Effector memory CD8-positive, alpha-beta T cell (primary cell): ENCODE data around the gene NCOA1.
A peak's percentile ranks its signal among the peaks of the same experiment; 100 is the strongest.

Experiments
- ATAC-seq: fragments of 150-1000 bp; cut with Tn5 transposase; replicated peaks from 2 replicates; pipeline ENCODE4 v1.10.0; 2021; ENCODE audit warnings: mild to moderate bottlenecking, moderate library complexity
- DNase-seq, 3 experiments: peaks; one replicate each; pipeline ENCODE4 v3.0.0; 2021
- H3K27ac Mint-ChIP-seq, 2 donors: one replicate each; pipeline ENCODE4 v1.8.0; 2022; ENCODE audit warnings: mild to moderate bottlenecking in 2 of 2, mixed read lengths in 2 of 2, moderate library complexity in 2 of 2
- H3K27me3 Mint-ChIP-seq, 2 donors: one replicate each; pipeline ENCODE4 v1.8.0; 2022; ENCODE audit warnings: mixed read lengths in 2 of 2
- H3K36me3 Mint-ChIP-seq: one replicate; pipeline ENCODE4 v1.8.0; 2022; ENCODE audit warnings: mild to moderate bottlenecking, moderate library complexity, mixed read lengths; ENCODE audit not compliant: insufficient read depth
- H3K4me1 Mint-ChIP-seq, 2 donors: one replicate each; pipeline ENCODE4 v1.8.0; 2022; ENCODE audit warnings: low read depth in 2 of 2, mixed read lengths in 2 of 2
- H3K4me3 Mint-ChIP-seq, 2 donors: one replicate each; pipeline ENCODE4 v1.8.0; 2022; ENCODE audit warnings: mild to moderate bottlenecking in 2 of 2, mixed read lengths in 2 of 2, moderate library complexity in 2 of 2
- H3K9me3 Mint-ChIP-seq, 2 donors: one replicate each; pipeline ENCODE4 v1.8.0; 2022; ENCODE audit warnings: mixed read lengths in 2 of 2

NCOA1 gene

DNA sequence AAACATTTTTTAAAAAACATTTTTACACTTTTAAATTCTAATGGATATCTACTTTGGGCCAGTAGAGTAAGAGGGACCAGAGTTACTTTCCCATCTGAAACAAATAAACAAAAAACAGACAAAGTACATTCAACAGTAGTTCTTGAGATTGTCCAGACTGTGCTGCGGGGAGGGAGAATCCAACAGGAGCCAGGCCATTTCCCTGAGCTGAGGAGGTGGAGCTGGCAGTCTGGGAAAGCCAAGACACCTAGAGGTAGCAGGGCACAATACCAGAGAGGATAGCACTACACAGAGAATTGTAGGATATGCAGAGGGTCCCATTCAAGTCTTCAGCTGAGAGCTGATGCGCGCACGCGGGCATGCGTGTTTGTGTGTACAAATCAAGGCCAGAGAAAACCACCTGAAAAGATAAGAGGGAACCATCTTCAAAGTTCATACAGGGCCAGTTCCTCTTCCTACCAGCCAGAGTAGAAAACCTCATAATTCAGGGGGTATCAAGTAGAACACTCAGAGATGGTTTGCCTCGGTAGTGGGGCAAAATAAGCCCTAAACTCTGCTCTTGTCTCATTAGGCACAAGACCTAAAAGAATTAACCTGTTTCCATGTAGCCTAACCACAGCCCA is 258.1 kb downstream of the NCOA1 start:
- H3K9me3 Mint-ChIP-seq, result peaks cover 0 to 1% of the 10 kb centered on the region in 2 donors
- no peak for ATAC-seq
- no peaks in the 10 kb centered on the region for H3K27me3 Mint-ChIP-seq
- H3K4me1 Mint-ChIP-seq, result peaks cover 7 to 20% of the 10 kb centered on the region in 2 donors
- H3K4me3 Mint-ChIP-seq, result no peak overlapping the region
- H3K36me3 Mint-ChIP-seq, result peaks cover 16% of the 10 kb centered on the region
- H3K27ac Mint-ChIP-seq, result peak overlapping the region in 1 of 2 donors; percentile 67
- no peak for DNase-seq

DNA sequence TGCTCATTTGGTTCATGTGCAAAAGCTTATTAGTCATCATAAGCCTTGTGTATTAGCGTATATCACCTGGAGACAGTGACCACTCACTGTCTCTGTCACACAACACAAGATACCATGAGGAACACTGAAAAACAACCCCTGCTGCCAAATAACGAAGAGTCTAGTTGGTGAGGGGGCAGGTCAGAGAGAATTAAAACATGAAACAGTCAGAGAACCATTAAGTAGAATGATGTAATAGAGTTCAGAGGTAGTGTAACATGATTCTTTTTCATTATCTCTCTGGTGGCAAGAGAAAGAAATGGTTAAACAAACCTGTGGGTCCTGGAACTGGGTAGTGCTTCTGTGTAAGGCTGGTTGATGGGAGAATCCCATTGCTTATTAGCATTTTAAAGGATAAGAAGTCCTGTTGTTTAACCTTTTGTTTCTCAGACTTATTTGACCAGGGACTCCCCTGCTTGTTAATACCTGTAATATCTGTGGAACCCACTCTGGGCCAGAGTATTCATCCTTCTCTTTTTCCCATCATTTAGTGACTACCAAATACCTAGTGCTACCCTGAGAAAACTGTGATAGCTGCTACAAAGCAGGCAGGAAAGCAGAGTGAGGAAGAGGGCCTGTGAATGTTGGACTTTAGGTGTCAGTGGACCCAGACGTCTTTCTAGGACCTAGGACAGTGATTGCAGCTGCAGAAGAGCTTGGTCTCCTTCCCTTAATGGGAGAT is 264.1 kb downstream of the NCOA1 start:
- Mint-ChIP-seq H3K27ac (no peak overlapping the region), H3K36me3 (peaks cover 26% of the 10 kb centered on the region), H3K4me1 (peaks cover 0 to 2% of the 10 kb centered on the region in 2 donors), H3K9me3 (no peaks in the 10 kb centered on the region), H3K4me3 (no peak overlapping the region), H3K27me3 (no peaks in the 10 kb centered on the region)
- DNase-seq, result no peak
- ATAC-seq, result no peak

DNA sequence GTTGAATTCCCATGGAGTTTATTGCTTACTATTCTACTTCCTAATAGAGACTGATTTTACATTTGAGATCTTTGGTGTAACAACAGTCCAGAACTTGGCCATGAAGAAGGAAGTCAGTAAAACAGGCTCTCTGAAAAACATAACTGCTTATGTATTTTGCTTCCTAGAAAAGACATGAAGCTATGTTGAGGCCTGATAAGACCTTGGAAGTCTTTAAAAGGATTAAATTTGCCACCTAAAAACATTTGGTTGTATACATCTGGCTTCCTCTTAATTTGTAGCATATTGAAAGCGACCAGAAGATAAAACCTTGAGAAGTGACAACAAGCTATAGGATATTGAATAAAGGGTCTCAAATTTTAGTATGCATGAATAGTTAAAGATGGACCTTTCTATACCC is 265.7 kb downstream of the NCOA1 start:
- Mint-ChIP-seq H3K27ac (peak overlapping the region in 1 of 2 donors; percentile 6), H3K27me3 (no peaks in the 10 kb centered on the region), H3K36me3 (peaks cover 38% of the 10 kb centered on the region), H3K4me3 (no peak overlapping the region), H3K4me1 (no peaks in the 10 kb centered on the region), H3K9me3 (no peaks in the 10 kb centered on the region)
- ATAC-seq (no peak), DNase-seq (no peak)

- Mint-ChIP-seq H3K36me3 (peaks cover 68% of the 10 kb centered on the region), H3K27ac (no peak overlapping the region), H3K4me3 (no peak overlapping the region), H3K27me3 (no peaks in the 10 kb centered on the region), H3K4me1 (peaks cover 3 to 12% of the 10 kb centered on the region in 2 donors), H3K9me3 (no peaks in the 10 kb centered on the region)
- ATAC-seq, result no peak
- no peak for DNase-seq
Measured at GRCh38 chr2:24761866-24762265, 270.8 kb downstream of the NCOA1 start.

GRCh38 chr2:24762518-24762917 is 271.5 kb downstream of the NCOA1 start:
- Mint-ChIP-seq H3K27me3 (no peaks in the 10 kb centered on the region), H3K27ac (no peak overlapping the region), H3K36me3 (peaks cover 68% of the 10 kb centered on the region), H3K4me1 (peaks cover 3 to 12% of the 10 kb centered on the region in 2 donors), H3K9me3 (no peaks in the 10 kb centered on the region), H3K4me3 (no peak overlapping the region)
- no peak for DNase-seq
- no peak for ATAC-seq

DNA sequence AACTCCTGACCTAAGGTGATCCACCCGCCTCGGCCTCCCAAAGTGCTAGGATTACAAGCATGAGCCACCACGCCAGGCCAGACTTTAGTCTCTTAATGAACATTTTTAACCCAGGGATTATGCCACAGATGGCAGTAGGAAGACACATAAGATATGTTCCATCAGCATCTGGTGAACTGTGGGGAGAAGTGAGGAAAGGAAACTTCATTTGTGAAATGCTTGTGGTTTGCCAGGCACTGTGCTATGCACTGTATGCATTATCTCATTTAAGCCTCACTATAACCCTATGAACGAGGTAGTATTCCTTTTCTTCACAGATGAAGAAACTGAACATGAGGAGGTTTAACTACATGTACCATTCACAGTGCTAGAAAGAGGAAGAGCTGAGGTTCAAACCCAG is 272.8 kb downstream of the NCOA1 start:
- ATAC-seq (no peak), DNase-seq (no peak)
- H3K27ac Mint-ChIP-seq, result peak overlapping the region; percentile 52 to 89
- peaks cover 63% of the 10 kb centered on the region for H3K36me3 Mint-ChIP-seq
- no peaks in the 10 kb centered on the region for H3K9me3 Mint-ChIP-seq
- no peaks in the 10 kb centered on the region for H3K27me3 Mint-ChIP-seq
- H3K4me1 Mint-ChIP-seq, result peaks cover 3 to 12% of the 10 kb centered on the region in 2 donors
- no peak overlapping the region for H3K4me3 Mint-ChIP-seq

- Mint-ChIP-seq H3K4me3 (no peak overlapping the region), H3K36me3 (peaks cover 61% of the 10 kb centered on the region), H3K27ac (peak overlapping the region; percentile 30 to 80), H3K4me1 (peaks cover 3 to 12% of the 10 kb centered on the region in 2 donors), H3K27me3 (no peaks in the 10 kb centered on the region), H3K9me3 (no peaks in the 10 kb centered on the region)
- ATAC-seq (no peak), DNase-seq (no peak)
Measured at GRCh38 chr2:24766609-24767008, 275.6 kb downstream of the NCOA1 start.

DNA sequence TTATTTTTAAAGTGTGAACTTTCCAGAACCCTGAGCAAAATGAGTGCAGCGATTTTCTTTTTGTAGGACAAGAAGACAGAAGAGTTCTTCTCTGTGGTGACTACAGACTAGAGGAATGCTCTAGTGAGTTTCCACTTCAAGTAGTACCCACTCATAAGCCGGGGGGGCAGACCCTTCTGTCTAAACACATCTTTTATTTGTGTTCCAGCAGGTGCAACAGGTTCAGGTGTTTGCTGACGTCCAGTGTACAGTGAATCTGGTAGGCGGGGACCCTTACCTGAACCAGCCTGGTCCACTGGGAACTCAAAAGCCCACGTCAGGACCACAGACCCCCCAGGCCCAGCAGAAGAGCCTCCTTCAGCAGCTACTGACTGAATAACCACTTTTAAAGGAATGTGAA is 277.0 kb downstream of the NCOA1 start:
- Mint-ChIP-seq H3K27me3 (no peaks in the 10 kb centered on the region), H3K4me3 (no peak overlapping the region), H3K9me3 (no peaks in the 10 kb centered on the region), H3K4me1 (peaks cover 3 to 12% of the 10 kb centered on the region in 2 donors), H3K27ac (no peak overlapping the region), H3K36me3 (peaks cover 50% of the 10 kb centered on the region)
- ATAC-seq, result no peak
- no peak for DNase-seq

DNA sequence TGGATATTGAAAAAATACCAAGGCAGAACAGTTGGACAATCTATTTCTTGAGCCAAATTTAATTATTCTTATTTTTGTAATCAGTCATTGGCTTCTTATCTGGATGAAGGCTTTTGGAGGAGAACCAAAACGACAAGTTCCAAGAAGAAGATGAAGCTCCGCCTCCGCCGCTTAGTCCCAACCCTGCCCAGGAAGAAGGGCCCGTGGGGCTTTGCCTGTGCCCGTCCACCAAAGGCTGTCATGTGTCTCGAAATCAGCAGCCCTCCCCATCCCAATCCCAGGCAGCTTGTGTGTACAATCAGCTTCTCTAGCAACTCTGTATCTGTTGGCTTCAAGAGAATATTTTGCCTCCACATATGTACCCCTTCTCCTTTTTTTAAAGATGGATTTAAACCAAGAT is 277.5 kb downstream of the NCOA1 start:
- no peak overlapping the region for H3K27ac Mint-ChIP-seq
- H3K9me3 Mint-ChIP-seq, result no peaks in the 10 kb centered on the region
- peaks cover 3 to 12% of the 10 kb centered on the region in 2 donors for H3K4me1 Mint-ChIP-seq
- no peaks in the 10 kb centered on the region for H3K27me3 Mint-ChIP-seq
- H3K36me3 Mint-ChIP-seq, result peaks cover 47% of the 10 kb centered on the region
- no peak overlapping the region for H3K4me3 Mint-ChIP-seq
- DNase-seq (no peak), ATAC-seq (no peak)

DNA sequence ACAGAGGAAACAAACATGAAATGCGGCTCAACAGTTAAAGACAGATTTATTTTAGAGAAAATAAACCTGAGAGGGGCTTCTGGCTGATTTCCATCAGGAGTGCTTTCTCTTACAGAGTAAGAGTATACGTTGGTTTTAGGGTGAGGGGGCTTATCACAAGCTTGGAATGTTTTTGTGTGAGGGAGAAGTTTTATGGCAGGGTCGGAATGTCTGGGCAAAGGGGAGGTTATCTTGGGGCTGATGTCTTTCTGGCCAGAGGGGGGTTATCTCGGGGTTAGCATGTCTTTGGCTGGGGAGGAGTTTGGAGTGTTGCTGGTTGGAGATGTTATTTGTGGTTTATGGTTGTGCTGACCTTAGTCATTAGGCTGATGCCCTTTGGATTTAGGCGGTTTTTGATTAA is 280.0 kb downstream of the NCOA1 start:
- DNase-seq (no peak), ATAC-seq (no peak)
- no peaks in the 10 kb centered on the region for H3K9me3 Mint-ChIP-seq
- H3K4me1 Mint-ChIP-seq, result peaks cover 3 to 7% of the 10 kb centered on the region in 2 donors
- H3K27me3 Mint-ChIP-seq, result no peaks in the 10 kb centered on the region
- no peak overlapping the region for H3K4me3 Mint-ChIP-seq
- peaks cover 30% of the 10 kb centered on the region for H3K36me3 Mint-ChIP-seq
- peak overlapping the region; percentile 11 to 18 for H3K27ac Mint-ChIP-seq

GRCh38 chr2:24771764-24772586 is 280.9 kb downstream of the NCOA1 start:
- Mint-ChIP-seq H3K4me1 (peaks cover 0 to 3% of the 10 kb centered on the region in 2 donors), H3K9me3 (no peaks in the 10 kb centered on the region), H3K36me3 (peaks cover 26% of the 10 kb centered on the region), H3K27ac (peak overlapping the region; percentile 17 to 18), H3K27me3 (no peaks in the 10 kb centered on the region), H3K4me3 (no peak overlapping the region)
- ATAC-seq, result no peak
- DNase-seq, result no peak

DNA sequence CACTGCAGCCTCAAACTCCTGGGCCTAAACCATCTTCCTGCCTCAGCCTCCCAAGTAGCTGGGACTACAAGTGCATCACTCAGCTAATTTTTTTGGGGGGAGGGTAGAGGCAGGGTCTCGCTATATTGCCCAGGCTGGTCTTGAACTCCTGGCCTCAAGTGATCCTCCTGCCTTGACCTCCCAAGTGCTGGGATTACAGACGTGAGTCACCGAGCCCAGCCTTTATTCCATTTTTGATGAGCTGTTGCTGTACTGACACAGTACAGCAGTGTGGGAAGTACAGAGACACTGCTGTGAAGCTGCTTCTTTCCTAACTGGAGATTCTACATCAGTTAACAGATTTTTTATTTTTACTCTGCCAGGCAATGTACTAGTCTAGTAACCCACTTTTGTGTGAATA is 283.3 kb downstream of the NCOA1 start:
- DNase-seq, result no peak
- Mint-ChIP-seq H3K4me1 (peaks cover 0 to 3% of the 10 kb centered on the region in 2 donors), H3K9me3 (no peaks in the 10 kb centered on the region), H3K4me3 (no peak overlapping the region), H3K27me3 (no peaks in the 10 kb centered on the region), H3K27ac (no peak overlapping the region), H3K36me3 (peaks cover 12% of the 10 kb centered on the region)
- no peak for ATAC-seq

- DNase-seq (no peak), ATAC-seq (no peak)
- no peaks in the 10 kb centered on the region for H3K36me3 Mint-ChIP-seq
- H3K9me3 Mint-ChIP-seq, result no peaks in the 10 kb centered on the region
- peaks cover 0 to 13% of the 10 kb centered on the region in 2 donors for H3K27me3 Mint-ChIP-seq
- no peak overlapping the region for H3K4me3 Mint-ChIP-seq
- peaks cover 0 to 3% of the 10 kb centered on the region in 2 donors for H3K4me1 Mint-ChIP-seq
- H3K27ac Mint-ChIP-seq, result no peak overlapping the region
Measured at GRCh38 chr2:24779116-24779515, 288.1 kb downstream of the NCOA1 start.
